HepG2 (cell line): ENCODE results near the gene FGFR2. TPM values are rescaled to one million over a fixed set of nuclear protein-coding genes. Genes with fewer than 3 reads are reported as not detected.
A peak's percentile ranks its signal among the peaks of the same experiment; 100 is the strongest.

Experiments used
- DPF2 ChIP-seq: sonication (generic); formaldehyde crosslinking; IDR thresholded peaks from 2 replicates; pipeline ENCODE4 v1.4.0; 2020; ENCODE audit warnings: mild to moderate bottlenecking, low read depth, missing genetic modification reagents, borderline replicate concordance
- ISX ChIP-seq: sonication (generic); formaldehyde crosslinking; conservative IDR thresholded peaks from 2 replicates; pipeline ENCODE4 v1.5.0; 2020; ENCODE audit warnings: missing genetic modification reagents
- JDP2 ChIP-seq: sonication (generic); formaldehyde crosslinking; IDR thresholded peaks from 2 replicates; pipeline ENCODE4 v1.8.1; 2022; ENCODE audit warnings: missing genetic modification reagents, borderline replicate concordance
- MAZ ChIP-seq, 2 experiments: sonication (generic) in 1 of 2; formaldehyde crosslinking in 1 of 2; IDR thresholded peaks; 2 replicates each; pipeline versions ENCODE4 v1.5.0 to v1.6.1; 2012 to 2020; ENCODE audit warnings: low read depth in 2 of 2, mild to moderate bottlenecking in 2 of 2, borderline replicate concordance in 1 of 2, improper control_type of control experiment in 1 of 2, low read length in 1 of 2, missing genetic modification reagents in 1 of 2, moderate library complexity in 1 of 2
- MBD4 ChIP-seq: IDR thresholded peaks from 2 replicates; pipeline ENCODE4 v1.6.1; 2012; ENCODE audit warnings: low read length, inconsistent platforms, borderline replicate concordance
- NCOA5 ChIP-seq: sonication (generic); formaldehyde crosslinking; IDR thresholded peaks from 2 replicates; pipeline ENCODE4 v1.4.0; 2020; ENCODE audit warnings: missing genetic modification reagents
- NFATC3 ChIP-seq: sonication (generic); formaldehyde crosslinking; IDR thresholded peaks from 2 replicates; pipeline ENCODE4 v1.5.1; 2020; ENCODE audit warnings: mild to moderate bottlenecking, missing genetic modification reagents
- PAF1 ChIP-seq: IDR thresholded peaks from 2 replicates; pipeline ENCODE4 v1.6.1; 2016; ENCODE audit warnings: missing genetic modification reagents, missing compliant biosample characterization
- RFX3 ChIP-seq: IDR thresholded peaks from 2 replicates; pipeline ENCODE4 v1.6.1; 2016; ENCODE audit warnings: missing biosample characterization, missing genetic modification reagents
- SNAI1 ChIP-seq: sonication (generic); formaldehyde crosslinking; IDR thresholded peaks from 2 replicates; pipeline ENCODE4 v1.5.0; 2020; ENCODE audit warnings: mild to moderate bottlenecking, missing genetic modification reagents, borderline replicate concordance
- TBL1XR1 ChIP-seq: fragments of 150-350 bp; IDR thresholded peaks from 2 replicates; pipeline ENCODE4 v1.6.1; 2014; ENCODE audit warnings: borderline replicate concordance, low read length; ENCODE audit not compliant: partially characterized antibody
- ZC3H13 ChIP-seq: sonication (generic); formaldehyde crosslinking; IDR thresholded peaks from 2 replicates; pipeline ENCODE4 v1.8.1; 2023; ENCODE audit warnings: mild to moderate bottlenecking, missing genetic modification reagents, moderate library complexity
- ZMYM4 ChIP-seq: sonication (generic); formaldehyde crosslinking; IDR thresholded peaks from 2 replicates; pipeline ENCODE4 v1.8.1; 2023; ENCODE audit warnings: mild to moderate bottlenecking, missing genetic modification reagents
- ZNF549 ChIP-seq: sonication (generic); formaldehyde crosslinking; IDR thresholded peaks from 2 replicates; pipeline ENCODE4 v1.5.0; 2020; ENCODE audit warnings: missing genetic modification reagents
- polyA plus RNA-seq, 8 experiments: library from polyadenylated mRNA; depleted of rRNA in 3 of 8; stranded (reverse) in 7 of 8; unstranded in 1 of 8; fragments of >200 nt; fragmentation: Illumina TruSeq in 4 of 8; extraction: Trizol in 4 of 8; gene quantifications; 2 replicates each; pipeline versions ENCODE4 v1.2.1 to v1.2.3, GENCODE V29; 2011 to 2016; ENCODE audit warnings: low read depth in 4 of 8, missing spikeins in 1 of 8, mixed read lengths in 1 of 8; ENCODE audit not compliant: insufficient read depth in 1 of 8
- total RNA-seq, 5 experiments: library from RNA; depleted of rRNA; stranded (reverse); fragments of >200 nt; fragmentation: Illumina TruSeq; extraction: Trizol; gene quantifications; 2 replicates each; pipeline ENCODE4 v1.2.3, GENCODE V29; 2016; ENCODE audit warnings: low read depth in 1 of 5
- TF ChIP-seq, protein P1 (sequence below), 2 experiments: fragments of 450-650 bp in 1 of 2; sonication (generic) in 1 of 2; formaldehyde crosslinking in 1 of 2; IDR thresholded peaks; 2 replicates each; pipeline versions ENCODE4 v1.6.1 to v1.8.0; 2016 to 2022; ENCODE audit warnings: antibody characterized with exemption in 1 of 2, mild to moderate bottlenecking in 1 of 2, missing genetic modification reagents in 1 of 2
- TF ChIP-seq, protein P2 (sequence below): sonication (generic); formaldehyde crosslinking; IDR thresholded peaks from 2 replicates; pipeline ENCODE4 v1.4.0; 2020; ENCODE audit warnings: missing genetic modification reagents, borderline replicate concordance

The FGFR2 gene
- total and polyA plus RNA-seq, 2 of the 13 experiments (the other 11 are each of a cell fraction or from before 2014, with no cell fraction given), result 1.6 to 2.6 TPM

DNA sequence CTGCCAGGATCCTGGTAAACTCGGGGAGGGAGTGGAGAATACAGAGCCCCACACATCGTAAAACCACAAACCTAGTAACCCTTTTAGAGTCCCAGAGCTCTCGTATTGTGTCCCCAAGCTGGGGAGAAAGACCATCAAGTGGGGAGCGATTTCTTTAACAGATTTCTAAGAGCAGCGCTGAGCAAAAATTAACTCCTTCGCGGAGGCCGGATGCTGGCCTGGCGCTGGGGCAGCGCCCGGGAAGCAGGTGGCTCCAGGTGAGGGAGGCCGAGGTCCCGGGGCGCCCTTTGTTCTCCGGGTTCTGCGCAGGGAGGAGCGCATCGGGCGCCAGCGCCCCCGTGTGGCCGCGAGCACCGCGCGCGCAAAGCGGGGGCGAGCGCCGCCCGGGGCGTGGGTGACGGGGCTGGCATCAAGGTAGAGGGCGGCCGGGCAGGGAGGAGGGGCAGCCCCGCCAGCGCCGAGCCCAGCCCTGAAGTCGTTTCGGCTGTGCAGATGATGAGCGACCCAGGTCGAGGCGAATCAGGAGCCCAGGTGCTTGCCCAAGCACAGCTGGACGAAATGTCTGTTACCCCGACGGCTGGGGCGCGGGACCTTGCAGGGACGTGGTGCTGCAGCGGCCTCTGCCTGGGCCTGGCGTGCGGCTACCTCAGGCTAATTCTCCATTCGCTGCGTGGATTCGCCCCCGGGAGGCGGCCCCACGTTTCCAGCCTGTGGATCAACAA lies 10.4 kb upstream of the FGFR2 start (continued):
- TF ChIP-seq, protein P1, sequence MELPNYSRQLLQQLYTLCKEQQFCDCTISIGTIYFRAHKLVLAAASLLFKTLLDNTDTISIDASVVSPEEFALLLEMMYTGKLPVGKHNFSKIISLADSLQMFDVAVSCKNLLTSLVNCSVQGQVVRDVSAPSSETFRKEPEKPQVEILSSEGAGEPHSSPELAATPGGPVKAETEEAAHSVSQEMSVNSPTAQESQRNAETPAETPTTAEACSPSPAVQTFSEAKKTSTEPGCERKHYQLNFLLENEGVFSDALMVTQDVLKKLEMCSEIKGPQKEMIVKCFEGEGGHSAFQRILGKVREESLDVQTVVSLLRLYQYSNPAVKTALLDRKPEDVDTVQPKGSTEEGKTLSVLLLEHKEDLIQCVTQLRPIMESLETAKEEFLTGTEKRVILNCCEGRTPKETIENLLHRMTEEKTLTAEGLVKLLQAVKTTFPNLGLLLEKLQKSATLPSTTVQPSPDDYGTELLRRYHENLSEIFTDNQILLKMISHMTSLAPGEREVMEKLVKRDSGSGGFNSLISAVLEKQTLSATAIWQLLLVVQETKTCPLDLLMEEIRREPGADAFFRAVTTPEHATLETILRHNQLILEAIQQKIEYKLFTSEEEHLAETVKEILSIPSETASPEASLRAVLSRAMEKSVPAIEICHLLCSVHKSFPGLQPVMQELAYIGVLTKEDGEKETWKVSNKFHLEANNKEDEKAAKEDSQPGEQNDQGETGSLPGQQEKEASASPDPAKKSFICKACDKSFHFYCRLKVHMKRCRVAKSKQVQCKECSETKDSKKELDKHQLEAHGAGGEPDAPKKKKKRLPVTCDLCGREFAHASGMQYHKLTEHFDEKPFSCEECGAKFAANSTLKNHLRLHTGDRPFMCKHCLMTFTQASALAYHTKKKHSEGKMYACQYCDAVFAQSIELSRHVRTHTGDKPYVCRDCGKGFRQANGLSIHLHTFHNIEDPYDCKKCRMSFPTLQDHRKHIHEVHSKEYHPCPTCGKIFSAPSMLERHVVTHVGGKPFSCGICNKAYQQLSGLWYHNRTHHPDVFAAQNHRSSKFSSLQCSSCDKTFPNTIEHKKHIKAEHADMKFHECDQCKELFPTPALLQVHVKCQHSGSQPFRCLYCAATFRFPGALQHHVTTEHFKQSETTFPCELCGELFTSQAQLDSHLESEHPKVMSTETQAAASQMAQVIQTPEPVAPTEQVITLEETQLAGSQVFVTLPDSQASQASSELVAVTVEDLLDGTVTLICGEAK (IDR thresholded peaks at IDR 0.05), result no peak
- TF ChIP-seq, protein P1 (CRISPR knock-in tag; IDR thresholded peaks at IDR 0.05), result no peak
- no peak for TF ChIP-seq RFX3 (CRISPR knock-in tag)
- TF ChIP-seq MAZ (IDR thresholded peaks at IDR 0.05; ENCODE audit: borderline replicate concordance, low read depth, low read length), result no peak; the same call in 1 of the 2 replicates
- TF ChIP-seq MAZ (CRISPR knock-in tag; IDR thresholded peaks at IDR 0.05; ENCODE audit: low read depth), result peak; percentile 57; the same call in 1 of the 2 replicates
- TF ChIP-seq ZNF549, result no peak
- TF ChIP-seq TBL1XR1, result no peak
- no peak for TF ChIP-seq NFATC3
- TF ChIP-seq ZC3H13 (CRISPR knock-in tag), result no peak
- TF ChIP-seq ZMYM4, result no peak; the same call in none of the 2 replicates
- no peak for TF ChIP-seq MBD4
- TF ChIP-seq JDP2 (CRISPR knock-in tag), result no peak
- no peak for TF ChIP-seq SNAI1
- TF ChIP-seq PAF1 (CRISPR knock-in tag), result no peak
- TF ChIP-seq, protein P2, sequence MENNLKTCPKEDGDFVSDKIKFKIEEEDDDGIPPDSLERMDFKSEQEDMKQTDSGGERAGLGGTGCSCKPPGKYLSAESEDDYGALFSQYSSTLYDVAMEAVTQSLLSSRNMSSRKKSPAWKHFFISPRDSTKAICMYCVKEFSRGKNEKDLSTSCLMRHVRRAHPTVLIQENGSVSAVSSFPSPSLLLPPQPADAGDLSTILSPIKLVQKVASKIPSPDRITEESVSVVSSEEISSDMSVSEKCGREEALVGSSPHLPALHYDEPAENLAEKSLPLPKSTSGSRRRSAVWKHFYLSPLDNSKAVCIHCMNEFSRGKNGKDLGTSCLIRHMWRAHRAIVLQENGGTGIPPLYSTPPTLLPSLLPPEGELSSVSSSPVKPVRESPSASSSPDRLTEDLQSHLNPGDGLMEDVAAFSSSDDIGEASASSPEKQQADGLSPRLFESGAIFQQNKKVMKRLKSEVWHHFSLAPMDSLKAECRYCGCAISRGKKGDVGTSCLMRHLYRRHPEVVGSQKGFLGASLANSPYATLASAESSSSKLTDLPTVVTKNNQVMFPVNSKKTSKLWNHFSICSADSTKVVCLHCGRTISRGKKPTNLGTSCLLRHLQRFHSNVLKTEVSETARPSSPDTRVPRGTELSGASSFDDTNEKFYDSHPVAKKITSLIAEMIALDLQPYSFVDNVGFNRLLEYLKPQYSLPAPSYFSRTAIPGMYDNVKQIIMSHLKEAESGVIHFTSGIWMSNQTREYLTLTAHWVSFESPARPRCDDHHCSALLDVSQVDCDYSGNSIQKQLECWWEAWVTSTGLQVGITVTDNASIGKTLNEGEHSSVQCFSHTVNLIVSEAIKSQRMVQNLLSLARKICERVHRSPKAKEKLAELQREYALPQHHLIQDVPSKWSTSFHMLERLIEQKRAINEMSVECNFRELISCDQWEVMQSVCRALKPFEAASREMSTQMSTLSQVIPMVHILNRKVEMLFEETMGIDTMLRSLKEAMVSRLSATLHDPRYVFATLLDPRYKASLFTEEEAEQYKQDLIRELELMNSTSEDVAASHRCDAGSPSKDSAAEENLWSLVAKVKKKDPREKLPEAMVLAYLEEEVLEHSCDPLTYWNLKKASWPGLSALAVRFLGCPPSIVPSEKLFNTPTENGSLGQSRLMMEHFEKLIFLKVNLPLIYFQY, result no peak
- TF ChIP-seq DPF2 (CRISPR knock-in tag), result no peak
- TF ChIP-seq ISX, result no peak
- no peak for TF ChIP-seq NCOA5 (CRISPR knock-in tag)
